NT2/D1 (cell line): Measurements from ENCODE around the gene NOC2L.

Experiments used
- DNase-seq: peaks from one replicate; pipeline ENCODE4 v3.0.0-alpha.2; 2011; ENCODE audit warnings: low read depth, low spot score
- H3K27me3 ChIP-seq: 2 replicates; pipeline ENCODE4 v1.6.0; 2011; ENCODE audit warnings: mild to moderate bottlenecking; ENCODE audit not compliant: insufficient read length, insufficient read depth
- H3K36me3 ChIP-seq: 2 replicates; pipeline ENCODE4 v1.6.1; 2011; ENCODE audit warnings: mild to moderate bottlenecking, low read length, mixed read lengths; ENCODE audit not compliant: insufficient read depth, insufficient read length
- H3K4me1 ChIP-seq: 2 replicates; pipeline ENCODE4 v1.5.1; 2011; ENCODE audit not compliant: insufficient read depth, insufficient read length
- H3K4me3 ChIP-seq: 2 replicates; pipeline ENCODE4 v1.5.1; 2011; ENCODE audit warnings: low read depth; ENCODE audit not compliant: insufficient read length
- H3K9ac ChIP-seq: 2 replicates; pipeline ENCODE4 v1.6.0; 2011; ENCODE audit warnings: low read depth; ENCODE audit not compliant: insufficient read length
- H3K9me3 ChIP-seq: 2 replicates; pipeline ENCODE4 v1.5.1; 2011; ENCODE audit warnings: mild to moderate bottlenecking, low read length; ENCODE audit not compliant: insufficient read depth
- SUZ12 ChIP-seq: IDR thresholded peaks from 2 replicates; pipeline ENCODE4 v1.6.1; 2011; ENCODE audit not compliant: insufficient read length, insufficient read depth; ENCODE audit errors: extremely low read depth
- YY1 ChIP-seq: IDR thresholded peaks from 2 replicates; pipeline ENCODE4 v1.6.1; 2011; ENCODE audit not compliant: insufficient read length, insufficient read depth
- ZNF274 ChIP-seq: IDR thresholded peaks from 2 replicates; pipeline ENCODE4 v1.6.1; 2011; ENCODE audit warnings: mild to moderate bottlenecking, low read depth, low read length

Gene NOC2L

GRCh38 chr1:906600-907420 lies 52.2 kb downstream of the NOC2L start:
- H3K9ac ChIP-seq: no peak overlapping the region

DNA sequence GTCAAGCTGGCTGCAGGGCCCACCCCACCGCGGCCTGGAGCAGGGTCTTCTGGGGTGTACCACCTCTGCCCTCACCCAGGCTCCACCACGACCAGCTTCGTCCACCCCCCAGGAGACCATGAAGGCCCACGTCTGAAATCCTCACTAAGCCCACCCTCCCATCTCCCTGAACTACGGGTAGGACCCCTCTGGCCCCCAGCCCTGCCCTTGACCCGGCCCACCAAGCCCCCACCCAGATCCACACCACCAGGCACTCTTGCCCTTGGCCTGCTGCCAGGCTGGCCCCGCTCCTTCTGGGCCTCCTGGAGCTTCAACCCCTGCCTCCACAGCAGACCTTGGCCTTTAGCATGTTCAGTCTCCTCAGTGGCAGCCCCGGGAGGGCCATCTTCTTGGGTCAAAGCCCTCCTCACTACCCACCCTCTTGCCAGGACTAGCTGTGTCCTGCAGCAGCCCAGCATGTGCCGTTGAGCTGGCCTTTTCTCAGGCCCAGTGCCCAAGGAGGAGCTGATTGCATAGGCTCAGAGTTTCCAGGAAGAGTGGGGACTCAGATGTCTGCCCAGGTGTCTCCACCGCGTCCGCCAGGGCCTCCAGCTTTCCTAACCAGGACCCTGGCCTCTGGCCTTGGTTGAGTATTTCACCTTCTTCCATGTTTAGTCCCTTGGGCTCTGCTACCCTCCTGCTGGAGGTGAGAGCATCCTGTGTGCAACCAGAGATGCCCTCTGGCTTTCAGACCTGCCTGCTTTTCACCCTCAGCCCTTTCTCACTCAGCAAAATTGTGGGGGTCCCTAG lies 53.1 kb downstream of the NOC2L start:
- Histone ChIP-seq H3K36me3 (no peaks in the 10 kb centered on the region), H3K4me3 (no peak overlapping the region), H3K9me3 (no peaks in the 10 kb centered on the region), H3K9ac (no peak overlapping the region), H3K27me3 (peaks cover 29% of the 10 kb centered on the region), H3K4me1 (peaks cover 7% of the 10 kb centered on the region)
- DNase-seq: no peak
- TF ChIP-seq SUZ12: no peak
- no peak for TF ChIP-seq YY1
- TF ChIP-seq ZNF274: no peak

More at GRCh38 chr1:906600-907420, 52.2 kb downstream of the NOC2L start:
- Histone ChIP-seq H3K4me3 (no peak overlapping the region), H3K4me1 (peaks cover 7% of the 10 kb centered on the region), H3K9me3 (no peaks in the 10 kb centered on the region), H3K27me3 (peaks cover 22% of the 10 kb centered on the region), H3K36me3 (no peaks in the 10 kb centered on the region)
- DNase-seq: no peak
- TF ChIP-seq ZNF274 (no peak), YY1 (no peak), SUZ12 (no peak)

GRCh38 chr1:905071-905749 lies 53.8 kb downstream of the NOC2L start:
- Histone ChIP-seq H3K27me3 (peaks cover 29% of the 10 kb centered on the region), H3K9me3 (no peaks in the 10 kb centered on the region), H3K4me3 (peak overlapping the region; percentile 49), H3K9ac (peak overlapping the region; percentile 64), H3K4me1 (peaks cover 7% of the 10 kb centered on the region), H3K36me3 (no peaks in the 10 kb centered on the region)
- no peak for TF ChIP-seq YY1
- no peak for DNase-seq

DNA sequence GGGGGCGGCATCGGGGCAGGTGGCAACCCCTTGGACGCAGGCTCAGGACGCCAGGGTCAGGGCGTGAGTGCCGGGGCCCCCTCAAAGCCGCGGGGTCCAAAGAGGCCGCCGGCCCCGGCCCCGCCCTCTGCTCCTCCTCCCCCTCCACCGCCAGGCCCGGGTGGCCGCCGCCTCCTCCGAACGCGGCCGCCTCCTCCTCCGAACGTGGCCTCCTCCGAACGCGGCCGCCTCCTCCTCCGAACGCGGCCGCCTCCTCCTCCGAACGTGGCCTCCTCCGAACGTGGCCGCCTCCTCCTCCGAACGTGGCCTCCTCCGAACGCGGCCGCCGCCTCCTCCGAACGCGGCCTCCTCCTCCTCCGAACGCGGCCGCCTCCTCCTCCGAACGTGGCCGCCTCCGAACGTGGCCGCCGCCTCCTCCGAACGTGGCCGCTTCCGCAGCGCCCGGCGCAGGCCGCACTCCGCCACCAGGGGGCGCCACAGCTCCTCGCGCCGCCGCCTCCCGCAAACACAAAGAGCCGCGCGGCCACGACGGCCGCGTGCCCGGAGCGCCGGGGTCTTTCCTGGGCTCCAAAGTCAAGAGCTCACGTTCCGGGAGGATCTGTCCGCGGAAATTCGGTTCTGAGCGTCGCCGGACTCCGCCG lies 54.6 kb downstream of the NOC2L start:
- no peak for TF ChIP-seq YY1
- TF ChIP-seq SUZ12: no peak
- TF ChIP-seq ZNF274: no peak
- Histone ChIP-seq H3K36me3 (no peaks in the 10 kb centered on the region), H3K9me3 (no peaks in the 10 kb centered on the region), H3K4me3 (peak overlapping the region; percentile 49), H3K27me3 (peaks cover 31% of the 10 kb centered on the region), H3K9ac (no peak overlapping the region), H3K4me1 (peaks cover 7% of the 10 kb centered on the region)
- DNase-seq: peak; percentile 62

- Histone ChIP-seq H3K27me3 (peaks cover 31% of the 10 kb centered on the region), H3K4me1 (peaks cover 7% of the 10 kb centered on the region), H3K9ac (peak overlapping the region; percentile 21), H3K36me3 (no peaks in the 10 kb centered on the region), H3K4me3 (no peak overlapping the region), H3K9me3 (no peaks in the 10 kb centered on the region)
- no peak for DNase-seq
- TF ChIP-seq YY1: no peak
- no peak for TF ChIP-seq SUZ12
- TF ChIP-seq ZNF274: no peak
Measured at GRCh38 chr1:903721-904271, 55.3 kb downstream of the NOC2L start.

- TF ChIP-seq ZNF274: no peak
- TF ChIP-seq SUZ12: no peak
- no peak for TF ChIP-seq YY1
- H3K4me1 ChIP-seq: peaks cover 7% of the 10 kb centered on the region
- no peak overlapping the region for H3K4me3 ChIP-seq
- H3K9ac ChIP-seq: peak overlapping the region; percentile 21
- no peak for DNase-seq
- no peaks in the 10 kb centered on the region for H3K9me3 ChIP-seq
- peaks cover 31% of the 10 kb centered on the region for H3K27me3 ChIP-seq
- H3K36me3 ChIP-seq: no peaks in the 10 kb centered on the region
Measured at GRCh38 chr1:903305-903704, 55.8 kb downstream of the NOC2L start.
